Measurements from ENCODE around the gene AHCY.
"Not testable (repeated sequence)": the region's sequence is repeated elsewhere in the genome, so short reads cannot be mapped to it uniquely, and the experiment has no call there.

Gene AHCY

GRCh38 chr20:34322267-34323105 lies 19.3 kb upstream of the AHCY start:
- no peak for DNase-seq

DNA sequence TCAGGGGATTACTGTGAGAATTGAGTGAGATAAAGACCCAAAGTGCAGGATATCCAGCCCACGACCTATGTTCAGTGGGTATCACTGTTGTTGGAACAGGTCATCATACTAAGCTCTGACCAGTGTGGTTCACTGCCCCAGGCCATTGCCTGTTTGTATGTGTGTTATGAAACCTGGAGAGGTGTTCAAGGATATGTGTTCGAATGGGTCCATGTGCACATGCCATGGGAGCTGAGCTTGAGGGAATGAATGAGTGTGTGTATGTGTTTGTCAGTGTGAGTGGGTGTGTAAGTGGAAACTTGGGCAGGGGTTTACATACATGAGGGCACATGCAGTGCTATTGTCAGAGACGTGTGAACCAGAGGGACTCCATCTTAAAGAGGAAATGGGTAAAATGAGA lies 17.7 kb upstream of the AHCY start:
- no peak for DNase-seq

- DNase-seq: no peak
Observed at GRCh38 chr20:34318609-34319443, 15.7 kb upstream of the AHCY start.

DNA sequence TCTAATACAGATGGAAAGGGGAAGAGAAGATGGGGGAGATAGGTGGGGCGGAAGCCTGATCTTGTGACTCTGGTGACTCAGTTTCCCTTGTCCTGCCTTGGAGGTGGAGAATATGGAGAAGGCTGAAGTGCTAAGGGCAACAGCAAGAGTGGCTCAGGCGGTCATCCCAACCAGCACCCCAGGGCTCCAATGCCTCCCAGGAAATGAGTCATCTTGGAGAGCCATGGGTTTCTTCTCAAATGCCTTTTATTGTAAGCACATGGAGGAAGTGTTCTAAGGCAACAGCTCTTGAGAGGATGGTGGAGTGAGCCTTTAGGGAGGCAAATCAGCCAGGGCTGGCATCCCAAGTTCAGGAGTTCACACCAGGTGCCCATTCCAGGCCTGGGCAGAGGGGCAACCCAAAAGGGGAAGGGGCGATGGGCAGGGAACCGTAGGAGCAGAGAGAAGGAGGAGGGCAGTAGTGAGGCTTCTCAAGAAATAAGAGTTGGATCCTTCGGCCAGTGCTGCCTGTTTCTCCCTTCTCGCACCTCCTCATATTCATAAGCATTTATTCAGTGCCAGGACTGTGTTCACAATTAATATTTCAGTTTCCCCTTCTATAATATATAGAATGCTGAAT lies 13.2 kb upstream of the AHCY start:
- no peak for DNase-seq

GRCh38 chr20:34315236-34315635 lies 12.1 kb upstream of the AHCY start:
- no peak for DNase-seq

DNA sequence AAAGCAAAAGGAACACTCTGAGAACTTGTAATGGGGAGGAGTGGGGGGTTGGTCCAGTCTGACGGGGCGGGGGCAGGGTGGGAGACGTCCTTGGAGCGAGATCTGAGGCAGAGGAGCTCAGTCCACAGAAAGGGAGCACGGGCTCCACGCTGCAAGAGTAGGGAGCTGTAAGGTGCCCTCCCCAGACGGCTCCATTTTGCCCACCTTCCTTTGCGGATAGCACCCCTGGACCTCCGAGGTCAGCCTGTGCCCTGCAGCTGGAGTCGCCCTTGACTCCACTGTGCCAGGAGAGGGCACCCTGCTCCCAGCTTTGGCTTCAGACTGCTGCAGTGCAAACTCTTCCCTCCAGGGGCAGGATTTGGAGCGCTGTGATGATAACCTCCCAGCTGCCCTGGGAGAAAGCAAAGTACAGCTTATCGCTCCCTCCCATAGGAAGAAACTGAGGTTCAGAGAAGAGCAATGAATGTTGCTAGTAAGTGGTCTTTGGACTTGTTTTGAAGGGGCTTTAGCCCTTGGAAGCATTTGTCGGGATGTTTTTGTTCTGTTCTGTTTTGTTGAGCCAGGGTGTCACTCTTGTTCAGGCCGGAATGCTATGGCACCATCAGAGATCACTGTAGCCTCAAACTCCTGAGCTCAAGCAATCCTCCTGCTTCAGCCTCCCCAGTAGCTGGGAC lies 9.5 kb upstream of the AHCY start:
- DNase-seq: peak; percentile 91

GRCh38 chr20:34312024-34312460 lies 8.9 kb upstream of the AHCY start:
- no peak for DNase-seq

DNA sequence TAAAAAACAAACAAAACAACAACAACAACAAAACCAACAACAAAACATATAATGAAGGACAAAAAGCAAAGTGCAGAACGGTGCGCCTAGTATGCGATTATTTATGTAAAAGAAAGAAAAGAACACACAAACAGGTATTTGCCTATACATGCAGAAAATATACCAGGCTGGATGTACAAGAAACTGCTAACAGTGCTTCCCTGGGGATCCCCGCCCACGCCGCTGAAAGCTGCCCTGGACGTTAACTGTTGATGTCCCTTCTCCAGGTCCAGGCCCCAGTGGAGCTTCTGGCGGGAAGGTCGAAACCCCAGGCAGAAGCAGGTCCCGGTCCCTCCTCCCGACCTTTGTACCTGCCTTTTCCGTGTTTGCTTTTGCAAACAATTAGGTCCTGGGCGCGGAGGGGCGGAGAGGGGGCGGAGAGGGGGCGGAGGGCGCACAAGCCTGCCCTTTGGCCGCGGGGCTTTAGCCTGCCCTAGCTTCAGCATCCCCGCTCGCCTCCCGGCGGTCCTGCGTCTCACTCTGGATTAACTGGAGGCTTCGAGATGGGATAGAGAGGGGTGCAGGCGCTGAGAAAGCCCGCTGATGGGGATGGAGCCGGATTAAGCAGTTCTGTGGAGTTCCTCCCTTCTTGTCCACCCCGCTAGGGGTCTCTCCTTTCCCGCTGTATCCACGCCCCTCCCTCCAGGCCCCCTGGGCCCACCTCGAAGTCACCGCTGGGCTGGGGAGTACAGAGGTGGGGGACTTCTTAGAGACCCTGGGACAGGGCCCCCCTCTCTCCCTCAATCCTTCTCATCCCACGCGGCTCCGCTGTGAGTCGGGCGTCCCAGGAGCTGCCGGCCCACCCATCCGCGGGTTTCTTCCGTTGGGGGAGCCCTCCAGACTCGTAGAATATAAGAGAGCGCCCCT lies 8.2 kb upstream of the AHCY start:
- DNase-seq: no peak

DNA sequence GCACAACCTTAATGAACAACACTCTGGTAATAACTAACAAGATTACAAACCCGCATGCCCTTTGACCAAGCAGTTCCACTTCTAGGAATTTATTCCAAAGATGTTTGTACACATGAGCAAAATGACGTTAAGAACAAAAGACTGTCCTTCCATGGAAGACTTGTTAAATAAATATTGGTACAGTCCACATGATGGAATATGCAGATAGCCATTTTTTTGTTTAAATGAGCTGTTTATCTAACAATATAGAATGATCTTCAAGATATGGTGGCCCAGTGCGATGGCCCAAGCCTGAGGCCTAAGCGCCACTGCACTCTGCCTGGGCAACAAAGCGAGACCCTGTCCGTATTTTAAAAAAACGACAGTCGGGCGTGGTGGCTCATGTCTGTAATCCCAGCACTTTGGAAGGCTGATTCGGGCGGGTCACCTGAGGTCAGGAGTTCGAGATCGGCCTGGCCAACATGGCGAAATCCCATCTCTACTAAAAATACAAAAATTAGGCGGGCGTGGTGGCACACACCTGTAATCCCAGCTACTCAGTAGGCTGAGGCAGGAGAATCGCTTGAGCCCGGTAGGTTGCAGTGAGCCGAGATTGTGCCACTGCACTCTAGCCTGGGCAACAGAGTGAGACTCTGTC lies 7.4 kb upstream of the AHCY start:
- no peak for DNase-seq

GRCh38 chr20:34309691-34310090 lies 6.5 kb upstream of the AHCY start:
- DNase-seq: no peak

DNA sequence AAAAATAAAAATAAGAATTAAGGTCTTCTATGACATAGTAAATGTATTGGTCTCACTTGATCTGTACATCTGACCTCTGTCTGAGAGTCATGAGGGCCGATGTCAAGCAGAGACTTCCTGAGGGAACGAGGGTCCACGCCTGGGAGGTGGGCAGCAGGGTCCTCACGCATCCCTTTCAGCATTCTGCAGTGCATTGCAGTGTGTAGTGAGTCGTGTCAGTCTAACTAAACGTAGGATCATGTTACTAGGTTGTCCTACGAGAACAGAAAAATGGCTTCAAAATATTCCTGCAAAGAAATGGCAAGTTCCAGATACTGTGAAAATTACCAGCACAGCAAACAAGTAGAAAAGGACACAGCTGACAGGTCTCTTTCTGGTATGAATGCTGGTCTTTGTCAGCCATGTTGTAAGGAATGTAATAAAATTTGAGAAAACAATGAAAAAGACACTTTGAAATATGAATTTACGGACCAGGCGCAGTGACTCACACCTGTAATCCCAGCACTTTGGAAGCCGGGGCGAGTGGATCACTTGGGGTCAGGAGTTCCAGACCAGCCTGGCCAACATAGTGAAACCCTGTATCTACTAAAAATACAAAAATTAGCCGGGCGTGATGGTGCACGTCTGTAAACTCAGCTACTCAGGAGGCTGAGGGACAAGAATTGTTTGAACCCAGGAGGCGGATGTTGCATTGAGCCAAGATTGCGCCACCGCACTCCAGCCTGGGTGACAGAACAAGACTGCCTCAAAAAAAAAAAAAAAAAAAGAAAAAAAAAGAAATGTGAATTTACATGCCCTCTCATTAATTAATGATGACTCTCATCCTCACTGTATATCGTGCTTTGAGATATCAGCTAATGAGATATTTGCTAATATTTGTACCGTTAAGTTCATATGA lies 2.4 kb upstream of the AHCY start:
- no peak for DNase-seq

GRCh38 chr20:34302312-34302722 lies 838 bp downstream of the AHCY start:
- no peak for DNase-seq

DNA sequence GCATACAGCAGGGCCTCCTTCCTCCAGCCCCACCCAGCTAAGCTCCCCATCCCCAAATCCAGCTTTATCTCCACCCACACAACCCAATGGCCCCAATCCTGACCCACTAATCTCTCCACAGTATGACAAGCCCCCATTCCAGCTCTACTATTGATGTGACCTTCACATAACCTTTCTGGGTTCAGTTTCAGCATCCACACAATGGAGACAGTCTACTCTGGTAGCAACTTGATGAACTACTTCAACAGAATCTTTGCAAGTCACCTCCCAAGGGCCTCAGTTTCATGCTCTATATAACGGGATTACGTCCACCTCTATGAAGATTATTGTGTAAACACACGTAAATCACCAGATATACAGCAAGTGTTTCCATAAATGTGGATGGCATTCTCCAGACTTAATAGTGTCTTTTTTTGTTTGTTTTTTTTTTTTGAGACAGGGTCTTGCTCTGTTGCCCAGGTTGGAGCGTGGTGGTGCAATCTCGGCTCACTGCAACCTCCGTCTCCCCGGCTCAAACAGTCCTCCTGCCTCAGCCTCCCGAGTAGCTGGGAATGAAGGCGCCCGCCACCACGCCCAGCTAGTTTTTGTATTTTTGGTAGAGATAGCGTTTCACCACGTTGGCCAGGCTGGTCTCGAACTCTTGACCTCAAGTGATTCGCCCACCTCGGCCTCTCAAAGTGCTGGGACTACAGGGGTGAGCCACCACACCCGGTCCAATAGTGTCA lies 1.4 kb downstream of the AHCY start:
- peak; percentile 57 for DNase-seq

DNA sequence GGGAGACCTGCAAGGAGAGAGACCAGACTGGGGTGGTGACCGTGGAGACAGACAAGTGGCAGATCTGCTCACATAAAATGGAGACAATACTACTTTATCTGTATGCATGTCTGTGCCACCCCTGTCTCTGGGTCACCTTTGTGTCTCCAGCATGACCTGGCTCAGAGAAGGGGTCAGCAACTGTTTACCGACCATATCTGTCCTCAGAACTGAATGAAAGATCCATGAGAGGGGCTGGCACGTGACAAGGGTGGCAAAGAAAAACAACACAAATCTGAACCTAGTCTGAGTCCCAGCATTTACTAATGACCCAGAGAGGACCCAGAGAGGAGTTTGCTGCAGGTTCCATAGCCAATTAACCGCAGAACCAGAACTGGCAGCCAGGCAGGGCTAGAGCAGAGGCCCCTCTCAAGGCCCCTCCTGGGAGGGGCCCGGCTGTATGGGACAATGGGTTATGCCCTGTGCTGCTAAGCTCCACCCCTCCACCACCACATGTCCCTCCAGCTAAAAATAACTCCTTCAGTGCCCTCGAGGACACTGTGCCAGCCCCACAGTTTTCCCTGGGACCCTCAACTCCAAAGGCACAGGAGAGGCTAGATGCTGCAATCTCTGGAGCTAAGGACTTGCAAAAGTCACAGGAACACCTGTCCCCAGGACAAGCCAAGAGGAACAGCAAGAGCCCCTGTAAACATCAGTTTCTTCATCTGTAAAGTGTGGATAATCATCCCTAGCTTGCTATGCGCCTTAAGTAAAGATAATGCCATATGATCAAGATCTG lies 2.2 kb downstream of the AHCY start:
- no peak for DNase-seq

DNA sequence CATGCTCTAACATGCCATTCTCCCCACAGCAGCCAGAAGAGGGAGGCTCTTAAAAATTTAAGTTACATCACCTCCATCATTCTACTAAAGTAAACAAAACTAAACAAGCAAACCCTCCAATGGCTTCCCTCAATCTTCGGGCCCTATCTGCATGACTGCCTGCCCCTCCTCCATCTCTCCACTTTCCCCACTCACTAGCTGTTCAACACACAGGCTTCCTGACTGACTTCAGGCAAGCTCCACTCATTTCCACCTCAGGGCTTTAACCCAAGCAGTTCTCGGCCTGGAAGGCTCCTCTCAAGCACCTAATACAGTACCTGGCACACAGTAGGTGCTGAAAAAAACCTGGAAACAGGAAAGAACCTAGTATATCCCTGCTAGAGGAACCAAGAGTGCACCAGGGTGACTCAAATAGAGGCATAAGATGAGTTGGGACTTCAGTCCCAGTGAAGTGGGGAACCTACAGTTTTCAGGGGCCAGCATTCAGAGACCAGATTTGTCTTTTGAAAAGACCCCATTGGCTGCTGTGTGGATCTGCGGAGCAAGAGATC lies 2.8 kb downstream of the AHCY start:
- no peak for DNase-seq

- no peak for DNase-seq
Observed at GRCh38 chr20:34299556-34300255, 3.4 kb downstream of the AHCY start.

- not testable (repeated sequence) for DNase-seq
Observed at GRCh38 chr20:34298294-34298784, 4.8 kb downstream of the AHCY start.

- DNase-seq: no peak
Observed at GRCh38 chr20:34296468-34296867, 6.7 kb downstream of the AHCY start.

Measured in activated CD8-positive, alpha-beta memory T cell treated with anti-CD3 and anti-CD28 coated beads, Interleukin-2, amount 50 U/mL, for 48 hours (primary cell).